ENCODE measurements around the gene CGNL1.

The CGNL1 gene, protein sequence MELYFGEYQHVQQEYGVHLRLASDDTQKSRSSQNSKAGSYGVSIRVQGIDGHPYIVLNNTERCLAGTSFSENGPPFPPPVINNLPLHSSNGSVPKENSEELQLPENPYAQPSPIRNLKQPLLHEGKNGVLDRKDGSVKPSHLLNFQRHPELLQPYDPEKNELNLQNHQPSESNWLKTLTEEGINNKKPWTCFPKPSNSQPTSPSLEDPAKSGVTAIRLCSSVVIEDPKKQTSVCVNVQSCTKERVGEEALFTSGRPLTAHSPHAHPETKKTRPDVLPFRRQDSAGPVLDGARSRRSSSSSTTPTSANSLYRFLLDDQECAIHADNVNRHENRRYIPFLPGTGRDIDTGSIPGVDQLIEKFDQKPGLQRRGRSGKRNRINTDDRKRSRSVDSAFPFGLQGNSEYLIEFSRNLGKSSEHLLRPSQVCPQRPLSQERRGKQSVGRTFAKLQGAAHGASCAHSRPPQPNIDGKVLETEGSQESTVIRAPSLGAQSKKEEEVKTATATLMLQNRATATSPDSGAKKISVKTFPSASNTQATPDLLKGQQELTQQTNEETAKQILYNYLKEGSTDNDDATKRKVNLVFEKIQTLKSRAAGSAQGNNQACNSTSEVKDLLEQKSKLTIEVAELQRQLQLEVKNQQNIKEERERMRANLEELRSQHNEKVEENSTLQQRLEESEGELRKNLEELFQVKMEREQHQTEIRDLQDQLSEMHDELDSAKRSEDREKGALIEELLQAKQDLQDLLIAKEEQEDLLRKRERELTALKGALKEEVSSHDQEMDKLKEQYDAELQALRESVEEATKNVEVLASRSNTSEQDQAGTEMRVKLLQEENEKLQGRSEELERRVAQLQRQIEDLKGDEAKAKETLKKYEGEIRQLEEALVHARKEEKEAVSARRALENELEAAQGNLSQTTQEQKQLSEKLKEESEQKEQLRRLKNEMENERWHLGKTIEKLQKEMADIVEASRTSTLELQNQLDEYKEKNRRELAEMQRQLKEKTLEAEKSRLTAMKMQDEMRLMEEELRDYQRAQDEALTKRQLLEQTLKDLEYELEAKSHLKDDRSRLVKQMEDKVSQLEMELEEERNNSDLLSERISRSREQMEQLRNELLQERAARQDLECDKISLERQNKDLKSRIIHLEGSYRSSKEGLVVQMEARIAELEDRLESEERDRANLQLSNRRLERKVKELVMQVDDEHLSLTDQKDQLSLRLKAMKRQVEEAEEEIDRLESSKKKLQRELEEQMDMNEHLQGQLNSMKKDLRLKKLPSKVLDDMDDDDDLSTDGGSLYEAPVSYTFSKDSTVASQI

GRCh38 chr15:57375827-57376695 is at the start of gene CGNL1:
Gene CGNL1 (plus strand): TSS chr15:57376505. CDS start chr15:57438000, 61,495 bp downstream.
- no peak for DNase-seq

DNA sequence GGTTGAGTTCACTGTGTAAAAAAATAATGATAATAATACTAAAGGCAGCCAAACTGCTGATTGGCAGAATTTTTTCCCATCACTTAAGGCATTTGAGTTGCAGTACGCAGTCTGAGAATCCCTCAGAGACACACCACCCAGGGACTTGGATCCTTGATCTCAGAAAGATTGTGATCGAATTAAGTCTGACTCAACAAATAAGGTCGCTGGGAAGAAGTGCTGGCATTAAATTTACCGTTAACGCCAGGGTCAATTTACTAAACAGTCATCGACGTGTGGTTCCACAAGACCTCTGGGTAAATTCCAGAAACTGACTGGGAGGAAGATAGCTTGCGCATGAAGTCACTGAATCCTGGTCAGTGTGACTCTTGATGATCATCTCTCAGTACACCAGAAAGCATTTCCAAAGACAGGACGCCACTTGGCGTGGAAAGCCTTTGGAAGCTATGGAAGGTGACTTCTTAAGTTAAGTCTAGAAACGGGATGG is 48.3 kb upstream of the CGNL1 start:
- DNase-seq = no peak

GRCh38 chr15:57328479-57328878 is 47.8 kb upstream of the CGNL1 start:
- DNase-seq = no peak

GRCh38 chr15:57328897-57329296 is 47.4 kb upstream of the CGNL1 start:
- DNase-seq = no peak

DNA sequence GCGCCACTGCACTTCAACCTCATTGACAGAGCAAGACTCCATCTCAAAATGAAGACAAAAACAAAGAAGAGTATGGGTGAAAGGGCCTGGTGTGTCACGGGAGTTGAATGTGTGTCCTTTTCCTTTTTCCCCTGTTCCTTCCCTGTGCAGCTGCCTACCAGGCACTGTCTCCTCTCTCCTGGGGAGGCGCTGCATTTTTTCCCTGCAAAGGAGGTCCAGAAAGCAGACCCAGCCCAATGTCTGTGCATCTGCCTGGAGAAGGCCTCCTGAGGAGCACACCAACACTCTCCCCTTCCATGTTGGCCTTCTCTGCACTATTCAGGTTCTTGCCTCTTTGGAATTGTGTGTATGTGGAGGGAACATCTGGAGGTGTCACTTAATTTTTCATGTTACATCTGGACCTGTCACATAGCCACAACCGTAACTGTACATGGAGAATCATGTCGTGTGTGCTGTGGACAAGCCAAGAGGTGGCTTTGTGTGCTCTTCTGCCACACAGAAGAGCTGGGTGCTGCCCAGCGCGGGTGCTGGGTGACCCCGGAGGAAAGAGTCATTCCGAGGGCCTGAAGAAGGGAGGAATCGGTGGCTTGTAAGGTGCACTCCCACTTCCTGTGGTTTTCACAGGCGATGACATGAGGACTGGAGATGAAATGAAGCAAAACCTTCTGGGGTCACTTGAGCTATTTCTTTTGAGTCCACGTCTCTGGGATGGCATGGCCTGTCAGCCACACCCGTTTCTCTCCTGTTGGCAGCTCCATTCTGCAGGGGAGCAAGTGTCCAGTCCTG is 46.5 kb upstream of the CGNL1 start:
- DNase-seq = no peak

GRCh38 chr15:57330619-57331340 is 45.5 kb upstream of the CGNL1 start:
- no peak for DNase-seq

DNA sequence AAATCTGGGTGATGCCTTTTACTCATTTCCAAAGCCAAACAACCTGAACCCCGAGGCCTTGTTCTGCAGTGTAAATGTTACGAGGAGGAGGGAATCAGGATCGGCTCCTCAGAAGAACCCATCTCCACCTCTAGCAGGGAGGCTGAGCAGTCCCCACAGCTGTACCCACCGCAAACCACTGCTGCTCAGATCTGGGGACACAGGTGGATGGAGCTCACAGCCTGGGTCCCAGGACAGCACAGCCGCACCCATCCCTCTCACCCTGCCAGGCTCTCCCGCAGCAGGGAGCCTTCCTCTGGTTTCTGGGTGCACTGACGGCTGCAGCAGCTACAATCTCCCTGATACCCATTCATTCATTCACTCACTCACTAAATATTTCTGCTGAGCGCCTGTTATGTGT is 44.0 kb upstream of the CGNL1 start:
- DNase-seq = no peak

GRCh38 chr15:57333487-57333886 is 42.8 kb upstream of the CGNL1 start:
- DNase-seq = no peak

- no peak for DNase-seq
These were observed 42.0 kb upstream of the CGNL1 start for GRCh38 chr15:57334257-57334656.

DNA sequence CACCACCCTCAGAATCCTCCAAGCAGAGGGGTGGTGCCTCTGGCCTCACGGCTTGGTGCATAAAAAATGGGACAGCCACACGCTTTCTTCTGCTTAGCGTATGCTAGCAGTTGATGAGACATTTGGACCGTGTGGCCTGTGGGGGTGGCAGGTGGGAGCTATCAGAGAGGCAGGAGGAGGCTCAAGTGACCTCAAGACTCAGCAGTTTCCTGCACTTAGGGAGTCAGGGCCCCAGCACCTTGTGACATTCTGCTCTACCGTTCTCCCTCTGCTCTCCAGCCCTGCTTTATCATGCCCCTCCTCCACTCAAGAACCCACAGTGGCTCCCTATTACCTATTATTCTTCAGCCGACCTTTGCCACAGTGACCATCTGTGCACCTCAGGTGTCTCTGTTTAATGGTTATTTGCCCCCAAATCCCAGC is 41.0 kb upstream of the CGNL1 start:
- DNase-seq = no peak

- no peak for DNase-seq
These were observed 40.6 kb upstream of the CGNL1 start for GRCh38 chr15:57335719-57336118.

DNA sequence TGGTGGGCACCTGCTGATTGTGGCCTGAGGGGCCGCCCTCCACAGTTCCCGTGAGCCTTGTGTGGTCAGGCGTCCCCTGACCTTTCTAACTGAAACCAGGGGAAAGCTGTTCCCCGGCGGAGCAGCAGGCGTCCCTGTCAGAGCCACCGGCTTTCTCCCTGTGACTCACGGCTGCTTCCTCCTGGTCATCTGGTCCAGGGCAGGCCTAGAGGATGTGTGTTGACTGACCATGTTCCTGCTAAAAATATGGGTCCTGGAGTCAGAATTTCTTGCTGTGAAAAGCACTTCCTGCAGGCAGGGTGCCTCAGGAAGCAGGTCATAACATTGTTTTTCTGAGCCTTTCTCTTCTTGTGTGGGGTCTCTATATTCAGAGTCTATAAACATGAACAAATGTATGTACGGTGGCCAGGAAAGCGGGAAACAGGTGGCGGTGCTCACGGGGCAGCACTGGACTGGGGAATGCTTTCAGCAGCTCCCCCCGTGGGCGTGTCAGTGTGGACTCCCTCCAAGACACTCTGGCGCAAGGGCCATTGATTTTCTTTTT is 38.4 kb upstream of the CGNL1 start:
- no peak for DNase-seq

- DNase-seq = no peak
These were observed 37.0 kb upstream of the CGNL1 start for GRCh38 chr15:57339321-57339720.

DNA sequence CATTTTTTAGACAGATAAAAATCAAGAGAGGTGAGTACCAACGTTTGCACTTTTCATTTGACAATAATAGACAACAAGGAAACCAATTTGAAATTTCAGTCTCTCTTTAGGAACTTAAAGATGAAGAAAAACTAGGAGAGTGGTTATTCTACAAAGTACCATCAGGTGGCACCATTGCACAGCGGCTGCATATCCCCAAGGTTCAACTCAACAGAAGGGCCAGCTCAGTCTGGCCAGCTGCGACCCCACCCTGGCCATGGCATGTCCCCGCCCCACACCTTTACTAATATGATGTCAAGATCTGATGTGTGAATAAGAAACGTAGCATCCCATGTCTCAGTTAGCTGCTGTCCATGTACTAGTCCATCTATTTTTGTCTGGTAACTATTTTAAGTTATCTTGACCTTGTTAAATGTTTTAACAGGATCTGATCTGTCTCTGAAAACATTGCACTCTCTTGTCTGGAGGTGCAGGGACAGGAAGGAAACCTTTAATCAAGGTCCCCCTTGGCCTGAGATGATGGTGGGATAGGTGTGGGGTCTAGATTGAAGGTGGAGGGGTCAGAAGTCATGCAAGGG is 35.5 kb upstream of the CGNL1 start:
- peak; percentile 20 for DNase-seq

DNA sequence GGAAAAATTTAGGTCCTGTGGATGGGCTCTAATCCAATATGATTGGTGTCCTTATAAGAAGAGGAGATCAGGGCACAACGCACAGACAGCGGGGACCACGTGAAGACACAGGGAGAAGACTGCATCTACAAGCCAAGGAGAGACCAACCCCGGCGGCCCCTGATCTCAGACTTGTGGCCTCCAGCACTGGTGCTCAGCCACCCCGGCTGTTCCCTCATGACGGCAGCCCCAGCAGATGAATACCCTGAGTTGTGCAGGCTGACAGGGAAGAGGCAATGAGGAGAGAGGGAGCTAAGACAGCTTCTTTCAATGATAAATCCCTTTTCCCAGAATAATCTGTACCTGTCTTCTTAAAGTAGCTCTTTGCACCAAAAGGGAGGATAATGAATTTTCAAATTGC is 33.3 kb upstream of the CGNL1 start:
- DNase-seq = no peak

- DNase-seq = no peak
These were observed 32.8 kb upstream of the CGNL1 start for GRCh38 chr15:57343498-57343897.

- DNase-seq = no peak
These were observed 32.0 kb upstream of the CGNL1 start for GRCh38 chr15:57344282-57344681.

- no peak for DNase-seq
These were observed 30.7 kb upstream of the CGNL1 start for GRCh38 chr15:57345584-57345983.

GRCh38 chr15:57348081-57348480 is 28.2 kb upstream of the CGNL1 start:
- no peak for DNase-seq
